Measurements from ENCODE around the gene DPP7. TPM values are rescaled to one million over a fixed set of nuclear protein-coding genes. Genes with fewer than 3 reads are reported as not detected.

DPP7 gene
- total RNA-seq, 4 donors from 2014 or later, result 123 to 144 (median 138) TPM

GRCh38 chr9:137148661-137149060 lies 34.1 kb upstream of the DPP7 start:
- H3K4me3 ChIP-seq (ENCODE audit: low read depth, poor library complexity, severe bottlenecking), result no peak overlapping the region
- TF ChIP-seq CTCF (IDR thresholded peaks at IDR 0.05) (no peak), POLR2A (IDR thresholded peaks at IDR 0.05) (no peak)
- DNase-seq (ENCODE audit: low spot score in 2 of 2), result no peak
- intact Hi-C loops (cut with DNase I; ENCODE audit: low total_unique reads), result no loop called here
- WGBS, 2 donors, result 77 to 82% methylated on average over 19 of the region's 19 CpGs

- TF ChIP-seq POLR2A (IDR thresholded peaks at IDR 0.05), result no peak
- no peak for TF ChIP-seq CTCF (IDR thresholded peaks at IDR 0.05)
- no peak for DNase-seq (ENCODE audit: low spot score in 2 of 2)
- H3K4me3 ChIP-seq (ENCODE audit: low read depth, poor library complexity, severe bottlenecking), result no peak overlapping the region
- intact Hi-C loops (cut with DNase I; ENCODE audit: low total_unique reads), result no loop called here
- WGBS, 2 donors, result 62 to 70% methylated on average over 27 of the region's 27 CpGs
Observed at GRCh38 chr9:137148242-137148641, 33.7 kb upstream of the DPP7 start.

GRCh38 chr9:137147793-137148160 lies 33.2 kb upstream of the DPP7 start:
- no peak for DNase-seq (ENCODE audit: low spot score in 2 of 2)
- intact Hi-C loops (cut with DNase I; ENCODE audit: low total_unique reads), result no loop called here
- WGBS, 2 donors, result 27 to 36% methylated on average over 11 to 24 of the region's 24 CpGs
- no peak for TF ChIP-seq POLR2A (IDR thresholded peaks at IDR 0.05)
- TF ChIP-seq CTCF (IDR thresholded peaks at IDR 0.05), result no peak
- no peak overlapping the region for H3K4me3 ChIP-seq (ENCODE audit: low read depth, poor library complexity, severe bottlenecking)

GRCh38 chr9:137147091-137147792 lies 32.7 kb upstream of the DPP7 start:
- TF ChIP-seq CTCF (IDR thresholded peaks at IDR 0.05) (no peak), POLR2A (IDR thresholded peaks at IDR 0.05) (no peak)
- no peak overlapping the region for H3K4me3 ChIP-seq (ENCODE audit: low read depth, poor library complexity, severe bottlenecking)
- DNase-seq (ENCODE audit: low spot score in 2 of 2), result no peak
- WGBS, 2 donors, result 77 to 79% methylated on average over 25 to 26 of the region's 26 CpGs
- intact Hi-C loops (cut with DNase I; ENCODE audit: low total_unique reads), result no loop called here

- no peak for TF ChIP-seq POLR2A (IDR thresholded peaks at IDR 0.05)
- TF ChIP-seq CTCF (IDR thresholded peaks at IDR 0.05), result no peak
- DNase-seq (ENCODE audit: low spot score in 2 of 2), result no peak
- WGBS, 2 donors, result 72 to 75% methylated on average over 5 to 9 of the region's 9 CpGs
- H3K4me3 ChIP-seq (ENCODE audit: low read depth, poor library complexity, severe bottlenecking), result no peak overlapping the region
- intact Hi-C loops (cut with DNase I; ENCODE audit: low total_unique reads), result no loop called here
Observed at GRCh38 chr9:137146527-137146918, 32.0 kb upstream of the DPP7 start.

All from lower leg skin (tissue), 4 donors.